K562 (cell line): Measurements from ENCODE around the gene PNISR. TPM values are rescaled to one million over a fixed set of nuclear protein-coding genes. Genes with fewer than 3 reads are reported as not detected.

ENCODE experiments used
- ATAC-seq: fragments of 200-7000 bp; cut with Tn5 transposase; 3 replicates; pipeline ENCODE4 v1.9.1; 2020; ENCODE audit warnings: moderate library complexity
- BruUV-seq: library from RNA; stranded (reverse); fragments of 400-500 nt; replicated peaks from 2 replicates; lab custom pipeline; 2021; lab: Mats Ljungman, UMichigan
- CTCF ChIA-PET: fragments of 300-600 bp; formaldehyde crosslinking; extraction: SDS; loops from one replicate; lab custom pipeline; 2021; ENCODE audit warnings: low intra/inter-chr PET ratio; lab: Yijun Ruan, JAX
- POLR2A ChIA-PET: fragments of 300-600, 350-650 bp; sonication (Branson Sonifier 250); formaldehyde crosslinking; extraction: SDS; loops from one replicate; lab custom pipeline; 2021; ENCODE audit warnings: antibody characterized with exemption, inconsistent platforms; lab: Yijun Ruan, JAX
- DNase-seq, 4 experiments: peaks; one replicate each; pipeline versions ENCODE4 v3.0.0 to v3.0.0-alpha.2; 2011 to 2018; ENCODE audit warnings: low spot score in 3 of 4, mixed read lengths in 3 of 4; ENCODE audit errors: extremely low read depth in 1 of 4
- FAIRE-seq: peaks from 2 replicates; lab custom pipeline; 2011; peaks lifted over from hg19 to GRCh38; lab: Jason Lieb, UNC
- H2AFZ ChIP-seq: 2 replicates; pipeline ENCODE4 v1.6.0; 2011; ENCODE audit warnings: low read depth, low read length, control low read depth, inconsistent platforms
- H3K27ac ChIP-seq: fragments of 200-600 bp; 3 replicates; pipeline ENCODE4 v1.8.0; 2011; ENCODE audit warnings: low read depth, mild to moderate bottlenecking, control low read depth, inconsistent platforms, low read length, moderate library complexity, mixed read lengths; ENCODE audit errors: extremely low read depth
- H3K27me3 ChIP-seq, 2 experiments: fragments of 300-600 bp in 1 of 2; 2 replicates in 1 of 2; 3 replicates in 1 of 2; pipeline versions ENCODE4 v1.6.0 to v1.8.0; 2011; ENCODE audit warnings: inconsistent platforms in 2 of 2, low read length in 2 of 2, mild to moderate bottlenecking in 1 of 2, mixed read lengths in 1 of 2, moderate library complexity in 1 of 2; ENCODE audit not compliant: control insufficient read depth in 2 of 2, insufficient read depth in 2 of 2
- H3K36me3 ChIP-seq: fragments of 300-600 bp; 3 replicates; pipeline ENCODE4 v1.8.0; 2011; ENCODE audit warnings: mild to moderate bottlenecking, low read length, inconsistent platforms; ENCODE audit not compliant: control insufficient read depth, insufficient read depth
- H3K4me1 ChIP-seq, 2 experiments: fragments of 200-600 bp in 1 of 2; replicated peaks in 1 of 2; 2 replicates in 1 of 2; 3 replicates in 1 of 2; pipeline versions ENCODE4 v1.5.1 to v1.8.0; 2011; ENCODE audit warnings: inconsistent platforms in 2 of 2, low read length in 2 of 2, mild to moderate bottlenecking in 1 of 2, mixed read lengths in 1 of 2, moderate library complexity in 1 of 2; ENCODE audit not compliant: control insufficient read depth in 2 of 2, insufficient read depth in 2 of 2
- H3K4me2 ChIP-seq: 2 replicates; pipeline ENCODE4 v1.6.1; 2011; ENCODE audit warnings: low read length, control low read depth, inconsistent platforms, mixed read lengths; ENCODE audit not compliant: insufficient read depth
- H3K4me3 ChIP-seq: fragments of 200-600 bp; sonication (generic), shearing (Covaris generic); 2 replicates; pipeline ENCODE4 v1.5.1; 2016; ENCODE audit warnings: control low read depth, inconsistent platforms
- H3K79me2 ChIP-seq: fragments of 200-600 bp; 3 replicates; pipeline ENCODE4 v1.8.0; 2011; ENCODE audit warnings: low read length, inconsistent platforms; ENCODE audit not compliant: control insufficient read depth, insufficient read depth
- H3K9ac ChIP-seq, 2 experiments: 2 replicates each; pipeline versions ENCODE4 v1.6.0 to v1.6.1; 2011; ENCODE audit warnings: low read depth in 2 of 2, low read length in 2 of 2, control low read depth in 1 of 2, inconsistent platforms in 1 of 2, mild to moderate bottlenecking in 1 of 2, mixed read lengths in 1 of 2; ENCODE audit not compliant: insufficient read depth in 1 of 2
- H3K9me1 ChIP-seq: one replicate; pipeline ENCODE4 v1.6.0; 2011; ENCODE audit warnings: inconsistent platforms, mild to moderate bottlenecking, low read length, moderate library complexity; ENCODE audit not compliant: control insufficient read depth, insufficient read depth
- H3K9me3 ChIP-seq: replicated peaks from 2 replicates; pipeline ENCODE4 v1.5.1; 2011; ENCODE audit warnings: low read depth, low read length, inconsistent platforms; ENCODE audit not compliant: control insufficient read depth, insufficient read depth
- H4K20me1 ChIP-seq: replicated peaks from 2 replicates; pipeline ENCODE4 v1.6.1; 2011; ENCODE audit warnings: low read length, inconsistent platforms, mixed read lengths; ENCODE audit not compliant: control insufficient read depth, insufficient read depth
- ARID2 ChIP-seq: fragments of 450-650 bp; IDR thresholded peaks from 2 replicates; pipeline ENCODE4 v1.6.1; 2017; ENCODE audit warnings: antibody characterized with exemption, mild to moderate bottlenecking
- ARID4B ChIP-seq: sonication (generic); formaldehyde crosslinking; IDR thresholded peaks from 2 replicates; pipeline ENCODE4 v1.8.0; 2022; ENCODE audit warnings: mild to moderate bottlenecking, missing genetic modification reagents
- CBX3 ChIP-seq, 2 experiments: IDR thresholded peaks; 1 replicate in 1 of 2; 2 replicates in 1 of 2; pipeline ENCODE4 v1.6.1; 2012; ENCODE audit warnings: inconsistent platforms in 2 of 2, low read length in 2 of 2, borderline replicate concordance in 1 of 2, control low read depth in 1 of 2
- E2F6 ChIP-seq, 2 experiments: IDR thresholded peaks; 2 replicates each; pipeline ENCODE4 v1.6.1; 2011; ENCODE audit warnings: borderline replicate concordance in 1 of 2, control low read depth in 1 of 2, low read depth in 1 of 2, low read length in 1 of 2, mild to moderate bottlenecking in 1 of 2, mixed read lengths in 1 of 2, moderate library complexity in 1 of 2; ENCODE audit not compliant: insufficient read depth in 1 of 2, insufficient read length in 1 of 2, poor library complexity in 1 of 2, severe bottlenecking in 1 of 2; ENCODE audit errors: extremely low read depth in 1 of 2
- FOXJ3 ChIP-seq: sonication (generic); formaldehyde crosslinking; IDR thresholded peaks from 2 replicates; pipeline ENCODE4 v1.4.0; 2020; ENCODE audit warnings: mild to moderate bottlenecking, missing genetic modification reagents
- GATAD2B ChIP-seq: fragments of 450-650 bp; IDR thresholded peaks from 2 replicates; pipeline ENCODE4 v1.6.1; 2017; ENCODE audit warnings: mild to moderate bottlenecking, borderline replicate concordance
- GTF2F1 ChIP-seq: IDR thresholded peaks from 2 replicates; pipeline ENCODE4 v1.6.1; 2011; ENCODE audit warnings: low read depth, low read length, improper control_type of control experiment
- HBP1 ChIP-seq: fragments of 450-650 bp; formaldehyde crosslinking; IDR thresholded peaks from 2 replicates; pipeline ENCODE4 v1.4.0; 2022; ENCODE audit warnings: missing genetic modification characterization
- HDGF ChIP-seq: fragments of 450-650 bp; IDR thresholded peaks from 2 replicates; pipeline ENCODE4 v1.6.1; 2016
- HLTF ChIP-seq: fragments of 450-650 bp; IDR thresholded peaks from 2 replicates; pipeline ENCODE4 v1.6.1; 2016
- NEUROD1 ChIP-seq: fragments of 150-350 bp; IDR thresholded peaks from 2 replicates; pipeline ENCODE4 v1.6.1; 2014; ENCODE audit warnings: borderline replicate concordance, low read length, low read depth; ENCODE audit not compliant: partially characterized antibody
- RBFOX2 ChIP-seq: fragments of 200-400 bp; formaldehyde crosslinking; IDR thresholded peaks from 2 replicates; pipeline ENCODE4 v1.6.1; 2017; ENCODE audit warnings: low read depth, mild to moderate bottlenecking, low read length, moderate library complexity
- ZFX ChIP-seq: sonication (generic); formaldehyde crosslinking; IDR thresholded peaks from 2 replicates; pipeline ENCODE4 v1.8.0; 2022; ENCODE audit warnings: mild to moderate bottlenecking, missing genetic modification reagents, moderate library complexity
- ZNF217 ChIP-seq: sonication (generic); formaldehyde crosslinking; IDR thresholded peaks from 2 replicates; pipeline ENCODE4 v1.8.0; 2022; ENCODE audit warnings: mild to moderate bottlenecking, missing genetic modification reagents
- WGBS: fragments of 100-300 bp; shearing (Covaris generic); methylation state at CpG from one replicate; pipeline ENCODE4 v1.1.6; 2016; ENCODE audit warnings: low coverage, mixed read lengths; ENCODE audit not compliant: insufficient coverage; ENCODE audit errors: missing lambda C conversion rate; 5-methylcytosine and 5-hydroxymethylcytosine counted together
- in situ Hi-C: fragments of 300-500 bp; cut with MboI; formaldehyde crosslinking; loops from 4 replicates; pipeline ENCODE4 v1.15.0; 2018; ENCODE audit warnings: inconsistent platforms, mixed read lengths
- intact Hi-C: fragments of 100-400 bp; cut with micrococcal nuclease; formaldehyde crosslinking; loops from 2 replicates; pipeline ENCODE4 v1.14.2; 2022
- polyA plus RNA-seq, 8 experiments: library from polyadenylated mRNA; depleted of rRNA in 4 of 8; stranded (reverse) in 5 of 8; unstranded in 3 of 8; fragments of >200 nt; fragmentation: Nextera tagmentation in 2 of 8; fragmentation: Illumina TruSeq in 1 of 8; extraction: Ambion mirVana in 2 of 8; extraction: Trizol in 1 of 8; gene quantifications; 2 replicates each; pipeline versions ENCODE4 v1.2.1 to v1.2.3, GENCODE V29; 2011 to 2014; ENCODE audit warnings: inconsistent platforms in 1 of 8, missing spikeins in 1 of 8
- total RNA-seq, 7 experiments: library from RNA; depleted of rRNA in 6 of 7; stranded (reverse); fragments of >200 nt in 6 of 7; fragmentation: Illumina TruSeq in 2 of 7; extraction: Trizol in 2 of 7; gene quantifications; 2 replicates each; pipeline versions ENCODE4 v1.2.1 to v1.2.3, GENCODE V29; 2011 to 2021; ENCODE audit warnings: low replicate concordance in 1 of 7

The PNISR gene
- total and polyA plus RNA-seq, 9 of the 15 experiments (the other 6 are each of a cell fraction or from before 2014, with no cell fraction given): 97.4 to 206 (median 131) TPM

GRCh38 chr6:99425647-99426450 is 741 bp upstream of the PNISR start:
- H3K79me2 ChIP-seq: peaks cover 60% of the 10 kb centered on the region
- TSS peak; percentile 68 for BruUV-seq
- peak overlapping the region; percentile 98 for H2AFZ ChIP-seq
- in situ Hi-C loops: no loop called here
- CTCF ChIA-PET: interaction anchor here (1.2 to 1.9 kb wide), 2 partner anchors 91 to 96 kb away, joined by 3 to 8 read pairs; no protein-coding TSS in a partner anchor
- no peak for FAIRE-seq
- peaks cover 35% of the 10 kb centered on the region for H3K36me3 ChIP-seq
- H3K4me2 ChIP-seq: peak overlapping the region; percentile 93
- H3K9me1 ChIP-seq: peaks cover 4% of the 10 kb centered on the region
- peaks cover 8 to 20% of the 10 kb centered on the region in 2 experiments; a peak in 4 of 5 replicates for H3K4me1 ChIP-seq
- 1% methylated on average over 29 of the region's 29 CpGs for WGBS
- H3K27ac ChIP-seq: peak overlapping the region; percentile 100
- H3K27me3 ChIP-seq: no peaks in the 10 kb centered on the region
- H3K9me3 ChIP-seq: no peaks in the 10 kb centered on the region
- H4K20me1 ChIP-seq: peaks cover 22% of the 10 kb centered on the region; the same call in 1 of the 2 replicates
- peak; percentile 84 for ATAC-seq
- H3K9ac ChIP-seq: peak overlapping the region; percentile 90 to 99
- H3K4me3 ChIP-seq: peak overlapping the region; percentile 79
- intact Hi-C loops: loop anchor here (1.0 to 5.0 kb wide), 5 partner anchors 32 to 96 kb away; partner anchors contain the start of genes COQ3 and FAXC
- DNase-seq: peak; percentile 67 to 96 (median 74)
- POLR2A ChIA-PET: interaction anchor here (0.8 to 2.8 kb wide), 16 partner anchors 9 to 204 kb away, joined by 3 to 15 read pairs (median 4); partner anchors contain the start of genes CCNC, COQ3 and USP45
- TF ChIP-seq HBP1 (CRISPR knock-in tag): peak; percentile 45; the same call in 1 of the 2 replicates
- no peak for TF ChIP-seq GTF2F1
- peak; percentile 57 for TF ChIP-seq RBFOX2
- TF ChIP-seq ARID2: no peak
- no peak for TF ChIP-seq HDGF
- no peak for TF ChIP-seq ARID4B (CRISPR knock-in tag)
- peak; percentile 14 for TF ChIP-seq NEUROD1
- TF ChIP-seq E2F6 (IDR thresholded peaks at IDR 0.05; ENCODE audit: borderline replicate concordance in 1 of 2, extremely low read depth in 1 of 2, insufficient read depth in 1 of 2, insufficient read length in 1 of 2, low read depth in 1 of 2, low read length in 1 of 2, poor library complexity in 1 of 2, severe bottlenecking in 1 of 2): peak in 1 of 2 experiments; percentile 36
- no peak for TF ChIP-seq ZFX
- TF ChIP-seq CBX3 (IDR thresholded peaks at IDR 0.05; ENCODE audit: borderline replicate concordance in 1 of 2, low read length in 2 of 2): no peak
- peak; percentile 75; the same call in 1 of the 2 replicates for TF ChIP-seq HLTF
- TF ChIP-seq FOXJ3 (CRISPR knock-in tag): no peak
- no peak for TF ChIP-seq ZNF217
- peak; percentile 42; the same call in 1 of the 2 replicates for TF ChIP-seq GATAD2B
